GM18502 (cell line): ENCODE data around the gene SLC25A26.
"Not testable (repeated sequence)": the region's sequence is repeated elsewhere in the genome, so short reads cannot be mapped to it uniquely, and the experiment has no call there.

Experiments used
- ATAC-seq: cut with Tn5 transposase; IDR thresholded peaks from one replicate; pipeline ENCODE4 v1.9.1; 2021; ENCODE audit warnings: mild to moderate bottlenecking; ENCODE audit not compliant: unreplicated experiment, poor library complexity

SLC25A26 gene

DNA sequence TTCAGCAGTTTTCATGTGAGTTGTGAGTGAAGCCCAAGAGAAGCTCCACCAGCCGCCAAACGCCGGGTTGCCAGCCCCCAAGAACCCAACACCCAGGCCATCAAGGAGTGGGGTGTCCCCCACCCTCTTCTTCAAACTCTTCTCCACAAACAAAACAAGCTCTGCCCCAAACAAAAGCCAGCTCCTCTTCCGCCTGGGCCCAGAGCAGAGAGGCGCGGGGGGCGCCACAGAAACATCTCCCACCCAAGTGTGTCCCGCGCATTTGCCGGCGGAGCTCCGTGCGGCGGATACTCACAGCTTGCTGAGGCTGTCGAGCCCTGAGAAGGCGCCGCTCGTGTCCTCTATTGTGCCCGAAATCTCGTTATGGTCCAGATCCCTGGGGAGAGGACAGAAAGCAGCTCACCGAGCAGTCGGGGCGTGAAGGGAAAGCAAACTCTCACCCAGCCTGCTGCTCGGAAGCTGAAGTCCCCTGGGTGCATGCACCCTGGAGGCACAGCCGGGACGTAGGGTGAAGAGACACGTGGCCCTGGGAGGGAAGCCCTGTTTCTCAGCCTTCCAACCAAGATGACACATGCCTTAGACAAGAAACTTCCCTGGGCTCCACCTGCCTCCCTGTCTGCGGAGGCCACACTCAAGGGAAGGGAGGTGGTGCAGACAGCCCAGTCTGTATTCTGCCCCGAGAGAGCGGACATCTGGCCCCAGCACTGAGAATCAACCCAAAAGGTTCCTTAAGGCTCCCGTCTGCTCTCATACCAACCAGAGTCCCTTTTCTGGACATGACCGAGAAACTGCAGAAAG, 184.3 kb downstream of the SLC25A26 start:
- no peak for ATAC-seq

DNA sequence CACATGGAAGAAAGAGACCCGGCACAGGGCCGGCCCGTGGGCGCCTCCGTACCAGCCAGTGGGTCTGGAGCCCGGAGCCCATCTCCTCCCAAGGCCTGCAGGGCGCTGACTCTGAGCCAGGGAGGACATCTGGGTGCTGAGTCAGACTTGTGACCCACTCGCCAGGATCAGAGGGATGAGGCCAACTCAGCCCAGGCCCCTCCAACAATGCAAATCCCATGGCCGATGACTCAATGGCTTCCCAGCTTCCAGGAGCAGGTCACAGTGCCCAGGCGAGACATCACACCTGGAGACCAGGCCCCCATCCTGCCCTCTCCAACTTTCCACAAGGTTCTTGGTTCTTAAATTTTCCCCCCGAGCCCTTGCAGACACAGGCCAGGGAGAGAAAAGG, 184.9 kb downstream of the SLC25A26 start:
- no peak for ATAC-seq

DNA sequence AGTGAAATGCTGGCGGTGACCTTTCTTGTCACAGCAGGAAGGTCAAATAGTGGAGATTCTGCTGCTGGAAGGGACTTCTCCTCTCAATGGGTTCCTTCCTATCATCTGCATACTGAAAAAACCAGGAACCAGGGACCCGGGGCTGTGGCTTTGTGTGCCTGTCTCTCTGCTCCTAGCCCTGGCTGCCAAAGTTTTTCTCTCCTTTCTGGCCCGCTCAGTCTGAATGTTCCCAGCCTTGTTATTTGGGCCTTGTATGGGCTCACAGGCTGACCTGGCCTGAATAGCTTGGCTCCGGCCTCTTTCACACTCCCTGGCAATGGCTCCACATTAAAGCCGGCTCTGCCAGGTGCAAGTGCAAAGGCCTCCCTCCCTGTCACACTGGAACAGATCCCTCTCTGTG, 185.4 kb downstream of the SLC25A26 start:
- ATAC-seq: no peak

DNA sequence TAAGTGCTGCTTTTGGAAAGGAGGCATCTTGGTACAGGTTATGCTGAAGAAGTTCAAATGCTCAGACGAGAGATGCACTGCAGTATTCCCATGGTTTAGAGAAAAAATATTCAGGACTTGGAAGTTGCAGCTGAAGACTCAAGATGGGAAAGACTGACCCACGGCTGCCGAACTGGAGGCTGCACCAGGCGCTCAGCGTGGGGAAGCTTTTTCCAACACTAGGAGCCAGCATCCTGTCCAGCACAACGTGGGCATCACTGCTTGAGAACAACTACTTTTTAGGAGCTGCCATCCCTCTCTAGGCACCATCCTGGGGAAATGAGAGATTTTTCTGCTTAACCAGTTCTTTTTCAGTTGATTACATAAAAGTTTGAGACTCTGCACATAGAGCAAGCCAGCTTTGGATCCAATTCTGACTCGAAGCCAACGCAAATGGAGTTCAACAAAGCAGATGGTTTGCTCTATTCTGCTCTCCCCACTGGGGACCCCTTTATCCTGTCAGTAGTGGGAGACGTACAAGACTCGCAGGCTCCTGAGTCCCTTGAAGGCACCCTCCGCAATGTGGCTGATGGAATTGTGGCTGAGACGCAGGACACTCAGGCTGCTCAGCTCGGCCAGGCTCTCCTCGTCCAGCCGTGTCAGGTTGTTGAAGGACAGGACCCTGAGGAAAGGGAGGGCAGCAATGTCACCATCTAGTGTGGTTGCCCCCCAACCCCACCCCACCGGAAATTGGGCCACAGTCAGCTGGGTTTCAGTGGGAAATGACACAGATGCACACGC, 186.2 kb downstream of the SLC25A26 start:
- no peak for ATAC-seq

DNA sequence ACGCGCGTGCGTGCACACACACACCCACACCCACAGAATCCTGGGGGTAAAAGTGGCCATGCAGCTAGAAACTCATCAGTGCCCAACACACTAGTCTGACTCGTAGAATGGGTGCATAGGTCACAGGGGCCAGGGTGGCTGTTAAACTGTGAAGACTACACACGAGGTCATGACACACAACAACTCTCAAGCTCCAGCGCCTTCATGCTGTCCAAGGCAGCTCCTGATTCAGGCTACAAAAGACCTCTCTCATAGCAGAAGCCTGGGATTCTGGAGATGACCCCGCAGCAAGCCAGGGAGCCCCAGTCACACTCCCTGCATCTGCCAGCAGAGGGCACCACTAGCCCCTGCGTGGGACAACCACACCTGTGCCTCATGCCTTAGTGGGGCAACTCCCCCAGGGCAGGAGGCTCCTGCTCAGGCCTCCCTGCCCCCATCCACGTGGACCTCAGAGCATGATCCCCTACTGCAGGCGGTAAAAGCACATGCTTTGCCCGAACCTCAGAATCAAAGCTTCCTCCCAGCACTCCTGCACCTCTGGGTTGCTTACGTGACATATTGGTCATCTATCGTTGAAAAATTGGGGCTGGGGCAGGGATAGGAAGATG, 186.9 kb downstream of the SLC25A26 start:
- ATAC-seq: peak; percentile 85

DNA sequence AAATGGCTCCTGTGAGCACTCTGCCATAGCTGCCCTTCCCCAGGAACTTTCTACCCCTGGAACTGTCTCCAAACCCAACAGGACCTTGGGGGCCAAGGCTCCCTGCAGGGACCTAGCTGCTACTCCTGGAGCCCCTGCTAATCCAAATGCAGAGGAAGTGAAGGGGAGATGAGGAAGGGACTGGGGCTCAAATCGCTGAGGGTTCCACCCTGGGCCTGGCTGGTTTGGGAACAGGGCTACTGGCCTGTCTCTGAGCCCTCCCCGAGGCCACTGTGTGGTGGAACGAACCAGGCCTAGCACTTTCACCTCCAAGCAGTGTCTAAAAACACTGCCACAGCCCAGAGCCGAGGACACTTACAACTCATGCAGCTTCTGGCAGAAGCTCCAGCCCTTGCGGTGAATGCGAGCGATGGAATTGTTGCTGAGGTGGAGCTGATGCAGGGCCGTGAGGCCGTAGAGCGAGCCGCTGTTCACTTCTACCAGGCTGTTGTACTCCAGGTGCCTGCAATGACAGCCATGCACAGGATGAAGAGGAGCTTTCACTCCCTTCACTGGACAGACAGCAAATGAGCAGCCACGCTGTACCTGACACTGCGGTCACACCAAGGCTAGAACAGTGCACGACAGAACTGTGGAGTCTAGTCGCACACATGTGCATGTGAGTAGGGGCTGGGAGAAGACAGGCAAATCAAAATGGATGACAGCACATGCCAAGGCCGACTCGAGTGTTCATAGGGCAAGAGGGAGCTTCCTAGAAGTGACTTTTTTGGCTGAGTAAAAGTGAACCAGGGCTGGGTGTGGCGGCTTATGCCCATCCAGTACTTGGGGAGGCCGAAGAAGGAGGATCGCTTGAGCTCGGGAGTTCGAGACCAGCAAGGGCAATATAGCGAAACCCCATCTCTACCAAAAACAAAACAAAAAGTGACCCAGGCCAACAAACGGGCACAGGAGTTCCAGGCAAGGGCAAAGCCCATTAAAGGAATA, 189.3 kb downstream of the SLC25A26 start:
- no peak for ATAC-seq

DNA sequence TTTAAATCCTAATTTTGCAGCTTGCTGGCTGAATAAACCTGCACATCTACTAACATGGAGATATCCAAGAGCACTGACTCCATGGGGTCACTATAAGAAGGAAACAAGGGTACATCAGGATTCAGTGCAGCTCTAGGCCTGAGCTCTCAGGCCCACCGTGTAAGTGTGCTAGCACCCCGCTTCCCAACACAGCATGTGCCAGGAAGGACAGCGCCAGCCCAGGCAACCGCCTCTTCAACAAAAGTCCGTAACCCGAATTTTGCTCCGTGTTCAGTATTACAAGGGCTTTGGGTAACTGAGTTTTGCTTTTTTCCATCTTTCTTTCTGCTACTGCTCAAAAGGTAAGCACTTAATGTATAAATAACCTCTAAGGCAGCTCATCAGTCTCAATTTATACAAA, 190.2 kb downstream of the SLC25A26 start:
- ATAC-seq: no peak

DNA sequence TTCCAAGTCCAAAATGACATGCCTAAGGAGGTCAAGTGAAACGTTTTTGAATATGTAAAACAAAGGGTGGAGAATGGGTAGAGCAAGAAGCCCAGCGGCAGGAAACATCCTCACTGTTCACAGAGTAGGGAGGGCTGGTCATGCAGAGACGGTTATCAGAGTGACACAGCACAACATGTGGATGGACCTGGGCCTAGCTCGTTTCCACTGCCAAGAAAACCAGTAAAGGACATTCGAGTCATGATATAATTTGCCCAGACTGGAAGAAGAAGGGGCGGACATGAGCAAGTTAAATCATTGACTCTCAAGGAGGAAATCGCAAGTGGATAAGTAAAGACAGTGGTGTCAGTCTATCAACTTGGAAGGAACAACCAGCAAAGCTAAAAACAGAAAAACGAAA, 190.7 kb downstream of the SLC25A26 start:
- ATAC-seq: no peak

DNA sequence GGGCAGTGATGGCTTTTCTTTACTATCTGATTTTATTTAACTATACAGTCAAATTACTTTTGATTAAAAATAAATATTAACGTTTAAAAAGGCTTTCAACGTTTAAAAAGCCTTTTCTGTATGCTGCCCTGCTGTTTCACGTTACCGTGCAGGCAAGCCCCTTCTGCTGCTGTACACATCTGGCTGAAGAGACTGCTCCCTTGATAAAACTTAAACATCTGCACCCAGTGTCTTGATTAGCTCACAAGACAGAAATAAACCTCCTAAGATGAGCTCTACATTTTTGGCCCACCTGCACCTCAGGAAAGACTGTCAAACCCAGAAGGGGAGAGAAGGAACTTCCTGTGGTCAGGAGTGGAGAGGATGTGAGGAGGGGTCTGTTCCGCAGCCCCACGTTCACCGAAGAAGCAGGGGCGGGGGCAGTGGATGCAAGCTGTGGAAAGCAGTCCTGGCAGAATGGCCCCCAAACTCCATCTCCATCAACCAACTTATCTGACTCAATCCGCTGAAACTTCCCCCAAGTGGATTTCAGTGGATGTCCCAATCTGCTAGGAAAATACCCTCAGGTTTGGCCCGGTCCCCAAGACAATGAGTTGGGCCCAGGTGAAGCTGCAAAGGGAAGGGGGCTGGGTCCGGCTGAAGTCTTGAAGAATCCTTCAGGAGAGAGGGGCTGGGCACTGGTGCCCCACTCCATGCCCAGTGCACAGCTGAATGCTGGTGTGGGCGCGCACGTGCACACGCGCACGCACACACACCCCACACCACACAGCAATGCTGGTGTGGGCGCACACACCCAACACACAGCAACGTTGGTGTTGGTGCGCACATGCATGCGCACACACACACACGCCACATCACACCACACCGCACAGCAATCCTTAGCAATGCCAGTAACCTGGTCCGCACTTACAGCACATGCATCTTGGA, 191.4 kb downstream of the SLC25A26 start:
- ATAC-seq: no peak

DNA sequence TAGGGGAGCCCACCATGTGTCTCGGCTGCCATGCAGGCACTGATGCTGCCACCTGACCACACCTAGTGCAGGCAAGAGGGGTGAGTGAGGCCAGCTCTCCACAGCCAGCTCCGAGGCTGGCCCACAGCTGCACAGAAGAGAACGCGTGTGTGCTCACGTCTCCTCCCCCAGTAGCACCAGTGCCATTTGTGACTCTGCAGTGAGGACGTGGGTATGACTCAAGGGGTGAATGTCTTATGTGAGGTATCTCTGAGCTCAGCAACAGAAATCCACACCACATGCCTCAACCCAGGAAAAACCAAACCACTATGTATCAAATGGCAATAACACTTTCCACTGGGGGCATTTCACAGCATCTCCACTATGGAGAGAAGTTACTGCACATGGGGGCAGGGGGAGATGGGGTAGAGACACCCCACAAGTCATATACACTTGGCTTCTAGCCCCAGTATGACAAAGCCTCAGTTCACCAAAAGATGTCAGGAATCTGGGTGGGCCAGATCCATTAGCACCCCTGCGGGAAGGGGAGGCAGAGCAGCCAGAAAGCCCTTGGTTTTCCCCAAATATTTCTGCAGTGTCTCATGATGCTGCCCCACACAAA, 192.4 kb downstream of the SLC25A26 start:
- no peak for ATAC-seq

DNA sequence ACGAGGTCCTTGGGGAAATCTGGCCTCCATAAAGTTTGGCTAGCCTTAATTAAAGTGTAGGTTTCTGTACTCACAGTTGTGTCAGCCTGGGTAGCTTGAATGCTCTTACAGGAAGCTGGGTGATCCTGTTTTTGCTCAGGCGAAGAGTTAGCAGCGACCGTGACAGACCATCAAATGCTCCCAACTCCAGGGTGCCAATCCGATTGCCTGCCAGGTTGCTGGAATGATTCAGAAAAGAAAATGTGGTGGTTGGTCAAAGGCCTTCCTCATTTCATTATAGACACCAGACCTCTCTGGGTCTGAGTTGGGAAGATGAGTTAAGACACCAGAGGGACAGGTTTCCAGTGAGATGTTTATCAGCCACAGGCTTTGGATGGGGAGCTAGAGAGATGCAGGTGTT, 194.0 kb downstream of the SLC25A26 start:
- ATAC-seq: no peak

DNA sequence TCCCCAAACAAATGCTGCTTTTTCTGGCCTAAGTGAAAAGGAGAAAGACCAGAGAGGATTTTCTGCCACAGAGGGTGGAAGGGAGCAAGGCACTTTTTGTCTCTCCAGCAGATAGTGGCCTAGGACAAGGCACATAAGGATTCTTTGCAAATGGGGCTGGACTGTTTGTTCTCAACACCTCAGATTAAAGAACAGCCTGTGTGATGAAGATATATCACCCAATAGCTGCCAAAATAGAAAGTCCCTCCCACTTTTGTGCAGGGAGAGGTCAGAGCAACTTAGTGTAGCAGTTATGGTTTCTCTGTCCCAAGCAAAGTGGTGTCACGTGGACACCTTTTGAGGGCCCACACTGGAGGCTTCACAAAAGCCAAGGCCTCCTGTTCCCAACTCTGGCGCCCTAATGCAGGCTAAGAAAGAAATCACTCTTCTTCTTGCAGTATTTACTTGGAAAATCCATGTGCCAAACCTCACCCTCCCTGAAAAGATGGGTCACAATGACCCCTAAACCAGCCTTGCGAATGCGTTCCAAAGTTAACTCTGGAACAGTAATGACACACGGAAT, 195.1 kb downstream of the SLC25A26 start:
- no peak for ATAC-seq

DNA sequence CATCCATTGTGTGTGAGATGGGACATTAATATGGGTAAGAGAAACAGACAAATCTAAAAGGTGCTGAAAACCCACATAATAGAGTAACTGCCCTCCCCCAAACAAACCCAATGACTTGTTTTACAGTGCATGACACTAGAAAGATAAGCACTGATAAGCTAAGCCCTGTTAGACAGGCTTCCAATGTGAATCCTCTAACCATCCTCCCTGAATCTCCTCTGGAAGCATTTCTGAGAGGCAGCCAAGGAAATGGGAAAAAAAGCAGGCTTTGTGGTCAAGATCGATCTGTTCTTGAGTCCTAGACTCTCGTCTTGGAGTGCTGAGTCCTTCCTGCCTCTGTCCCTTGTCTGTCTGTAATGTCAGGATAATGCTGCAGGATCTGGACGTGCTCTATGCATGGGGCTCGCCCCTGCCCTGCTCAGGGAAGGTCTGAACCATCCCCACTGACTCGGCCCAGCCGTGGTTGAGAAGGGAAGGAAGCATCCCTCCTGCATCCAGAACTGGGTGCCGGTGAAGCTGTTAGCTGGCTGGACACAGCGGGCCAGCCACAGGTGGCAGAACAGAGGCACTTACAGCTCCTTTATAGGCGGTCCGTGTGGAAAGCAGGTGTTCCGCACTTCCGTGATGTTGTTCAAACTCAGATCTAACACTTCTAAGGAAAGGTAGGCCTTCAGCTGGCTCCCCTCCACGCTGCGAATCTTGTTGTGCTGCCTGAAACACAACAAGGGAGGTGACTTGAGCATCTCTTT, 195.9 kb downstream of the SLC25A26 start:
- no peak for ATAC-seq

DNA sequence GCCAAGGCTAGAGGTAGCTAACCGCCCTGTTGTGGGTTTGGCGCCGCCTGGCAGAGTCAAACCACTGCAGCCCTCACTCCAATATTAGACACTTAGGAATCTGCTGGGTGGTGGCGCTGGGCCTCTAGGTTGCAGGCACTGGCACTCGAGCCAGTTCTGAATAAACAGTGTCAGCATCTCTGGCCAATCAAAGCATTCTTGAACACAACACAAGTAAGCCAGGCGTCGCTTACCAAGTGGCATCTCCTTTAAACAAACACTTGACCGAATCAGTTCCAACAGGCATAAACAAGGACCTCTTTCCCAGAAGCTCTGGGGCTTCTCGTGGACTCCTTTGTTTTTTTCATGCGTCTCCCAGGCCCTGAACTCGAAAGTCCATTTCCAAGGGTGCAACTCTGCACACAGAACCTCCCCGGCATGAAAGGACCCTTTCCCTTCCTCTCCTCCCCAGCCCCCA, 197.7 kb downstream of the SLC25A26 start:
- ATAC-seq: no peak

DNA sequence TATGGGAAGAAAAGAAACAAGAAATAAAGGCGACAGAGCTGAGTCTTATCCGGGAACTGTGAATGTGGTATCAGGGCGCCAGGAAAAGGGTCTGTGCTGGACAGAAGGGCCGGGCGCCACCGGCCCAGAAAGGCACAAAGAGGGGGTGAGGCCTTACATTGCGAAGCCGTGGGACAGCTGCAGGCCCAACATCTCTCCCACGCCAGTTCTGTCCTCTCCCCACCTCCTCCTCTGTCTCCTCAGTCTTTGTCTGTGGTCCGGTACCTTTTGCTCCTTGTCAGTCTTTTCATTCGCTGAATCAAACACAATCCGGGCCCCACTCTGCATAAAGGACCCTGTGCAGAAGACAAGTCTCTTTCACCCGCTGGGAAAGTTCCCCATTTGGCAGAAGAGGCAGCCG, 198.2 kb downstream of the SLC25A26 start:
- ATAC-seq: no peak

DNA sequence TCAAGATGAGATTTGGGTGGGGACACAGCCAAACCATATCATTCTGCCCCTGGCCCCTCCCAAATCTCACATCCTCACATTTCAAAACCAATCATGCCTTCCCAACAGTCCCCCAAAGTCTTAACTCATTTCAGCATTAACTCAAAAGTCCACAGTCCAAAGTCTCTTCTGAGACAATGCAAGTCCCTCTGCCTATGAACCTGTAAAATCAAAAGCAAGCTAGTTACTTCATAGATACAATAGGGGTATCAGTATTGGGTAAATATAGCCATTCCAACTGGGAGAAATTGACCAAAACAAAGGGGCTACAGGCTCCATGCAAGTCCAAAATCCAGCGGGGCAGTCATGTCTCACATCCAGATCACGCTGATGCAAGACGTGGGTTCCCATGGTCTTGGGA, 200.3 kb downstream of the SLC25A26 start:
- ATAC-seq: not testable (repeated sequence)

DNA sequence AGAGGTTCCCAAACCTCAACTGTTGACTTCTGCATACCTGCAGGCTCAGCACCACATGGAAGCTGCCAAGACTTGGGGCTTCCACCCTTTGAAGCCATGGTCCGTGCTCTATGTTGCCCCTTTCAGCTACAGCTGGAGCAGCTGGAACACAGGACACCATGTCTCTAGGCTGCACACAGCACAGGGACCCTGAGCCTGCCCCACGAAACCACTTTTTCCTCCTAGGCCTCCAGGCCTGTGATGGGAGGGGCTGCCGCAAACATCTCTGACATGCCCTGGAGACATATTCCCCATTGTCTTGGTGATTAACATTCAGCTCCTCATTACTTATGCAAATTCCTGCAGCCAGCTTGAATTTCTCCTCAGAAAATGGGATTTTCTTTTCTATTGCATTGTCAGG, 201.1 kb downstream of the SLC25A26 start:
- not testable (repeated sequence) for ATAC-seq

DNA sequence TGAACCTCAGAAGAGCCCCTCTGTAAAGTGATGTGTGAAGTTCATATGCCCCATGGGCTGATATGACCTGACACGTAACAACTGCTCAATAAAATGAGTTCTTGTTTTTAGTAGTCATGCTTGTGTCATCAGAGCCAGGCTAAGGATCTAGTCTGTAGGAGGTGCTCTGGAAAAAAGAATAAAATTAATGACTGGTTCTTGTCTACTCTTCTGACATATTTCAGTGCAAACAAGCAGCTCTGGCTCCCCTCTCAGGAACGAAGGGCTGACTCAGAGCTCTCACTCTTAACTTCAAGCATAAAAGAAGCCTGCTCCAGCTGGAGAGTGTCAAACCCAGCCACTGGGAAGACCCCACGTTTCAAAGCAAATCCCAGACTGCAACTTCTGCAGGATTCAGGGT, 203.0 kb downstream of the SLC25A26 start:
- ATAC-seq: no peak
